Measurements from ENCODE around the gene VIL1.

VIL1 gene

DNA sequence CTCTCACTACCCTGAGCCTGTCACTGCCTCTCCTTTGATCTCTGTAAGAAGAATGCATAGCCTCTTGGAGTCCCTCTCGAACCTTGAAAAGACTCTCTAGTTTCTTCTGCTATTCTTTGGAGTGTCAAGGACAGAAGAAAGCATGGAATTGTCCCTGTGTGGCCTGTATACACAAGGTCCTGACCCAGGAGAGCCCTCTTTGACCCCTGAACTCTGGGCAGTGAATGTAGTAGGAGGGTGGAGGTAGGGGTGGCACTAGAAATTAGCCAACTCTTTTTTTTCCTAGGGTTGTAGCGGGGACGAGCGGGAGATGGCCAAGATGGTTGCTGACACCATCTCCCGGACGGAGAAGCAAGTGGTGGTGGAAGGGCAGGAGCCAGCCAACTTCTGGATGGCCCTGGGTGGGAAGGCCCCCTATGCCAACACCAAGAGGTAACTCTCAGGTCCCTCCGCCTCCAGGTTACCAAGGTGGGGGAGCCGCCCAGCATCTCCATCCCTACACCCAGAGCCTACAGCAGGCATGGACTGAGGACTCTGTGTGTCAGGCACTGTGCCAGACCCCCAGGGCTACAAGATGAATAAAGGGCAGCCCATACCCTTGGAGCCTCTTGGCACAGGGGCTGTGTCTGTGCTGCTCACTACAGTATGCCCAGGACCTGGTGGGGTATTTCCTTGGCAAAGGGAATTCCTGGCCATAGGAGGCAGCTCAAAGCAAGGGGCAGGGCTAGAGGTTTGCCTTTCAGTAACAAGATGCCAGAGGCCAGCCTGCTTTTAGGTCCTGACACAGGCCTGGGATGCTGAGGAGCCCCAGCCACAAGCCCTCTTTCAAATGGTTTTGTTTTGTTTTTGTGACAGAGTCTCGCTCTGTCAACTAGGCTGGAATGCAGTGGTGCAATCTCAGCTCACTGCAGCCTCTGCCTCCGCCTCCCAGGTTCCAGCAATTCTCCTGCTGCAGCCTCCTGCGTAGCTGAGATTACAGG, 16.4 kb downstream of the VIL1 start:
- ChIA-PET CTCF (no interaction called here), POLR2A (no interaction called here)
- Histone ChIP-seq H3K4me1 (ENCODE audit: control insufficient read depth, insufficient read depth, low read length) (no peaks in the 10 kb centered on the region), H3K27ac (ENCODE audit: extremely low read depth, low read depth, low read length) (no peak overlapping the region), H3K4me3 (ENCODE audit: low read depth, low read length) (no peak overlapping the region), H3K9me3 (ENCODE audit: control insufficient read depth, insufficient read depth, low read depth, low read length) (no peaks in the 10 kb centered on the region), H3K36me3 (ENCODE audit: control insufficient read depth in 2 of 2, insufficient read depth in 1 of 2, low read length in 2 of 2) (no peaks in the 10 kb centered on the region)
- TF ChIP-seq SCRT2 (tag by site-specific recombination; IDR thresholded peaks at IDR 0.05) (no peak), ZSCAN30 (tag by site-specific recombination; IDR thresholded peaks at IDR 0.05) (no peak), ZNF555 (tag by site-specific recombination; conservative IDR thresholded peaks at IDR 0.05) (no peak), GLIS1 (tag by site-specific recombination; IDR thresholded peaks at IDR 0.05) (no peak), ZBTB7A (tag by site-specific recombination; IDR thresholded peaks at IDR 0.05; ENCODE audit: low read depth) (no peak), GFI1B (tag by site-specific recombination; IDR thresholded peaks at IDR 0.05) (no peak), MYNN (tag by site-specific recombination; IDR thresholded peaks at IDR 0.05; ENCODE audit: borderline replicate concordance) (no peak), GLI2 (tag by site-specific recombination; IDR thresholded peaks at IDR 0.05; ENCODE audit: borderline replicate concordance, low read depth) (no peak), ZNF621 (tag by site-specific recombination; IDR thresholded peaks at IDR 0.05) (no peak), ZXDB (tag by site-specific recombination; IDR thresholded peaks at IDR 0.05) (no peak), ZNF133 (tag by site-specific recombination; IDR thresholded peaks at IDR 0.05) (no peak), ZNF16 (tag by site-specific recombination; IDR thresholded peaks at IDR 0.05; ENCODE audit: low read depth) (no peak), ZNF416 (tag by site-specific recombination; IDR thresholded peaks at IDR 0.05) (no peak), SALL2 (tag by site-specific recombination; IDR thresholded peaks at IDR 0.05; ENCODE audit: borderline replicate concordance) (no peak)
- TF ChIP-seq, protein P1, sequence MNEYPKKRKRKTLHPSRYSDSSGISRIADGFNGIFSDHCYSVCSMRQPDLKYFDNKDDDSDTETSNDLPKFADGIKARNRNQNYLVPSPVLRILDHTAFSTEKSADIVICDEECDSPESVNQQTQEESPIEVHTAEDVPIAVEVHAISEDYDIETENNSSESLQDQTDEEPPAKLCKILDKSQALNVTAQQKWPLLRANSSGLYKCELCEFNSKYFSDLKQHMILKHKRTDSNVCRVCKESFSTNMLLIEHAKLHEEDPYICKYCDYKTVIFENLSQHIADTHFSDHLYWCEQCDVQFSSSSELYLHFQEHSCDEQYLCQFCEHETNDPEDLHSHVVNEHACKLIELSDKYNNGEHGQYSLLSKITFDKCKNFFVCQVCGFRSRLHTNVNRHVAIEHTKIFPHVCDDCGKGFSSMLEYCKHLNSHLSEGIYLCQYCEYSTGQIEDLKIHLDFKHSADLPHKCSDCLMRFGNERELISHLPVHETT (tag by site-specific recombination; IDR thresholded peaks at IDR 0.05), result no peak
- TF ChIP-seq, protein P2, sequence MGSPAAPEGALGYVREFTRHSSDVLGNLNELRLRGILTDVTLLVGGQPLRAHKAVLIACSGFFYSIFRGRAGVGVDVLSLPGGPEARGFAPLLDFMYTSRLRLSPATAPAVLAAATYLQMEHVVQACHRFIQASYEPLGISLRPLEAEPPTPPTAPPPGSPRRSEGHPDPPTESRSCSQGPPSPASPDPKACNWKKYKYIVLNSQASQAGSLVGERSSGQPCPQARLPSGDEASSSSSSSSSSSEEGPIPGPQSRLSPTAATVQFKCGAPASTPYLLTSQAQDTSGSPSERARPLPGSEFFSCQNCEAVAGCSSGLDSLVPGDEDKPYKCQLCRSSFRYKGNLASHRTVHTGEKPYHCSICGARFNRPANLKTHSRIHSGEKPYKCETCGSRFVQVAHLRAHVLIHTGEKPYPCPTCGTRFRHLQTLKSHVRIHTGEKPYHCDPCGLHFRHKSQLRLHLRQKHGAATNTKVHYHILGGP (tag by site-specific recombination; IDR thresholded peaks at IDR 0.05), result no peak
- TF ChIP-seq, protein P3, sequence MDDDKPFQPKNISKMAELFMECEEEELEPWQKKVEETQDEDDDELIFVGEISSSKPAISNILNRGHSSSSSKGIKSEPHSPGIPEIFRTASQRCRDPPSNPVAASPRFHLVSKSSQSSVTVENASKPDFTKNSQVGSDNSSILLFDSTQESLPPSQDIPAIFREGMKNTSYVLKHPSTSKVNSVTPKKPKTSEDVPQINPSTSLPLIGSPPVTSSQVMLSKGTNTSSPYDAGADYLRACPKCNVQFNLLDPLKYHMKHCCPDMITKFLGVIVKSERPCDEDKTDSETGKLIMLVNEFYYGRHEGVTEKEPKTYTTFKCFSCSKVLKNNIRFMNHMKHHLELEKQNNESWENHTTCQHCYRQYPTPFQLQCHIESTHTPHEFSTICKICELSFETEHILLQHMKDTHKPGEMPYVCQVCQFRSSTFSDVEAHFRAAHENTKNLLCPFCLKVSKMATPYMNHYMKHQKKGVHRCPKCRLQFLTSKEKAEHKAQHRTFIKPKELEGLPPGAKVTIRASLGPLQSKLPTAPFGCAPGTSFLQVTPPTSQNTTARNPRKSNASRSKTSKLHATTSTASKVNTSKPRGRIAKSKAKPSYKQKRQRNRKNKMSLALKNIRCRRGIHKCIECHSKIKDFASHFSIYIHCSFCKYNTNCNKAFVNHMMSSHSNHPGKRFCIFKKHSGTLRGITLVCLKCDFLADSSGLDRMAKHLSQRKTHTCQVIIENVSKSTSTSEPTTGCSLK (tag by site-specific recombination; IDR thresholded peaks at IDR 0.05), result no peak
- TF ChIP-seq, protein P4, sequence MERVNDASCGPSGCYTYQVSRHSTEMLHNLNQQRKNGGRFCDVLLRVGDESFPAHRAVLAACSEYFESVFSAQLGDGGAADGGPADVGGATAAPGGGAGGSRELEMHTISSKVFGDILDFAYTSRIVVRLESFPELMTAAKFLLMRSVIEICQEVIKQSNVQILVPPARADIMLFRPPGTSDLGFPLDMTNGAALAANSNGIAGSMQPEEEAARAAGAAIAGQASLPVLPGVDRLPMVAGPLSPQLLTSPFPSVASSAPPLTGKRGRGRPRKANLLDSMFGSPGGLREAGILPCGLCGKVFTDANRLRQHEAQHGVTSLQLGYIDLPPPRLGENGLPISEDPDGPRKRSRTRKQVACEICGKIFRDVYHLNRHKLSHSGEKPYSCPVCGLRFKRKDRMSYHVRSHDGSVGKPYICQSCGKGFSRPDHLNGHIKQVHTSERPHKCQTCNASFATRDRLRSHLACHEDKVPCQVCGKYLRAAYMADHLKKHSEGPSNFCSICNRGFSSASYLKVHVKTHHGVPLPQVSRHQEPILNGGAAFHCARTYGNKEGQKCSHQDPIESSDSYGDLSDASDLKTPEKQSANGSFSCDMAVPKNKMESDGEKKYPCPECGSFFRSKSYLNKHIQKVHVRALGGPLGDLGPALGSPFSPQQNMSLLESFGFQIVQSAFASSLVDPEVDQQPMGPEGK (tag by site-specific recombination; IDR thresholded peaks at IDR 0.05), result no peak
